GM12878 (cell line): ENCODE data around the gene COL27A1. TPM values are rescaled to one million over a fixed set of nuclear protein-coding genes. Genes with fewer than 3 reads are reported as not detected.

Experiments
- ATAC-seq: fragments of 200-7000 bp; cut with Tn5 transposase; 3 replicates; pipeline ENCODE4 v1.9.1; 2020; ENCODE audit warnings: mild to moderate bottlenecking, moderate library complexity
- BruUV-seq: library from RNA; stranded (reverse); fragments of 400-500 nt; replicated peaks from 2 replicates; lab custom pipeline; 2021; lab: Mats Ljungman, UMichigan
- CTCF ChIA-PET: fragments of 300-600 bp; sonication (Branson Sonifier 250); formaldehyde crosslinking; extraction: SDS; loops from one replicate; lab custom pipeline; 2021; ENCODE audit warnings: inconsistent platforms; lab: Yijun Ruan, JAX
- POLR2A ChIA-PET: fragments of 350-600 bp; formaldehyde crosslinking; extraction: SDS; loops from one replicate; lab custom pipeline; 2021; ENCODE audit warnings: inconsistent platforms; lab: Charles Lee
- RAD21 ChIA-PET: fragments of 300-600 bp; sonication (Branson Sonifier 250); formaldehyde crosslinking; loops from one replicate; lab custom pipeline; 2023; ENCODE audit warnings: antibody characterized with exemption; ENCODE audit not compliant: unreplicated experiment; lab: Charles Lee
- SMC1A ChIA-PET: fragments of 300-600 bp; sonication (Branson Sonifier 250); formaldehyde crosslinking; loops from one replicate; lab custom pipeline; 2023; ENCODE audit not compliant: unreplicated experiment, uncharacterized antibody; lab: Charles Lee
- DNase-seq: peaks from one replicate; pipeline ENCODE4 v3.0.0-alpha.2; 2011; ENCODE audit warnings: low read depth, low spot score
- FAIRE-seq: peaks from 3 replicates; lab custom pipeline; 2011; peaks lifted over from hg19 to GRCh38; lab: Jason Lieb, UNC
- H2AFZ ChIP-seq: 2 replicates; pipeline ENCODE4 v1.6.0; 2011; ENCODE audit warnings: low read depth, low read length, control low read depth; ENCODE audit not compliant: control insufficient read depth
- H3K27ac ChIP-seq: 2 replicates; pipeline ENCODE4 v1.5.1; 2011; ENCODE audit warnings: control low read depth; ENCODE audit not compliant: control insufficient read depth, insufficient read depth
- H3K27me3 ChIP-seq, 2 experiments: replicated peaks in 1 of 2; 2 replicates each; pipeline versions ENCODE4 v1.6.0 to v1.6.1; 2011; ENCODE audit warnings: low read length in 1 of 2; ENCODE audit not compliant: control insufficient read depth in 2 of 2, insufficient read depth in 2 of 2
- H3K36me3 ChIP-seq, 2 experiments: 2 replicates each; pipeline ENCODE4 v1.5.1; 2011; ENCODE audit warnings: low read length in 1 of 2; ENCODE audit not compliant: control insufficient read depth in 2 of 2, insufficient read depth in 2 of 2
- H3K4me1 ChIP-seq: 2 replicates; pipeline ENCODE4 v1.6.1; 2011; ENCODE audit warnings: mild to moderate bottlenecking, low read length, moderate library complexity, mixed read lengths; ENCODE audit not compliant: control insufficient read depth, insufficient read depth
- H3K4me2 ChIP-seq: 2 replicates; pipeline ENCODE4 v1.6.0; 2011; ENCODE audit warnings: control low read depth; ENCODE audit not compliant: control insufficient read depth, insufficient read depth
- H3K4me3 ChIP-seq: fragments of 200-600 bp; sonication (generic); 2 replicates; pipeline ENCODE4 v1.5.1; 2016
- H3K79me2 ChIP-seq: 2 replicates; pipeline ENCODE4 v1.6.0; 2011; ENCODE audit warnings: low read length; ENCODE audit not compliant: control insufficient read depth, insufficient read depth
- H3K9ac ChIP-seq: 2 replicates; pipeline ENCODE4 v1.8.0; 2011; ENCODE audit warnings: low read length, control low read depth, mixed read lengths; ENCODE audit not compliant: control insufficient read depth, insufficient read depth
- H3K9me3 ChIP-seq: replicated peaks from 3 replicates; pipeline ENCODE4 v1.5.1; 2011; ENCODE audit warnings: mild to moderate bottlenecking, low read length; ENCODE audit not compliant: control insufficient read depth, insufficient read depth
- H4K20me1 ChIP-seq: 2 replicates; pipeline ENCODE4 v1.6.0; 2011; ENCODE audit not compliant: control insufficient read depth, insufficient read depth
- WGBS: methylation state at CpG from one replicate; pipeline ENCODE4 v1.1.6; 2016; ENCODE audit warnings: low lambda C conversion rate; ENCODE audit not compliant: insufficient replicate concordance, insufficient coverage; ENCODE audit errors: missing lambda C conversion rate; 5-methylcytosine and 5-hydroxymethylcytosine counted together
- in situ Hi-C: fragments of 300-500 bp; cut with MboI; formaldehyde crosslinking; loops from 9 replicates; pipeline ENCODE4 v1.14.3; 2018; ENCODE audit warnings: mixed read lengths
- intact Hi-C: fragments of 100-400 bp; cut with micrococcal nuclease; formaldehyde crosslinking; loops from one replicate; pipeline ENCODE4 v1.14.2; 2022; ENCODE audit not compliant: unreplicated experiment
- polyA plus RNA-seq, 11 experiments: library from polyadenylated mRNA; depleted of rRNA in 4 of 11; unstranded in 6 of 11; stranded (reverse) in 5 of 11; fragments of >200 nt; fragmentation: Nextera tagmentation in 4 of 11; fragmentation: Illumina TruSeq in 1 of 11; extraction: Ambion mirVana in 4 of 11; extraction: Trizol in 1 of 11; gene quantifications; 1 replicate in 1 of 11; 2 replicates in 10 of 11; pipeline versions ENCODE4 v1.2.1 to v1.2.3, GENCODE V29; 2011 to 2016; ENCODE audit warnings: inconsistent platforms in 2 of 11, missing spikeins in 2 of 11, low read depth in 1 of 11
- total RNA-seq, 4 experiments: library from RNA; depleted of rRNA in 3 of 4; stranded (reverse); fragments of >200 nt in 3 of 4; fragmentation: Illumina TruSeq in 1 of 4; extraction: Trizol in 1 of 4; gene quantifications; 2 replicates each; pipeline versions ENCODE4 v1.2.1 to v1.2.3, GENCODE V29; 2013 to 2021
- TF ChIP-seq, protein P1 (sequence below): IDR thresholded peaks from 2 replicates; pipeline ENCODE4 v1.6.1; 2011; ENCODE audit warnings: borderline replicate concordance, low read depth, mild to moderate bottlenecking, moderate library complexity, low read length; ENCODE audit not compliant: insufficient read depth, poor library complexity, severe bottlenecking
- TF ChIP-seq, protein P2 (sequence below): IDR thresholded peaks from 2 replicates; pipeline ENCODE4 v1.6.1; 2011; ENCODE audit warnings: borderline replicate concordance, low read depth, mild to moderate bottlenecking, moderate library complexity, mixed read lengths, low read length; ENCODE audit not compliant: insufficient read depth; ENCODE audit errors: extremely low read length

Gene COL27A1
- total and polyA plus RNA-seq, 10 of the 15 experiments (the other 5 are each of a cell fraction or from before 2014, with no cell fraction given), result 0.10 TPM; not detected in 9

DNA sequence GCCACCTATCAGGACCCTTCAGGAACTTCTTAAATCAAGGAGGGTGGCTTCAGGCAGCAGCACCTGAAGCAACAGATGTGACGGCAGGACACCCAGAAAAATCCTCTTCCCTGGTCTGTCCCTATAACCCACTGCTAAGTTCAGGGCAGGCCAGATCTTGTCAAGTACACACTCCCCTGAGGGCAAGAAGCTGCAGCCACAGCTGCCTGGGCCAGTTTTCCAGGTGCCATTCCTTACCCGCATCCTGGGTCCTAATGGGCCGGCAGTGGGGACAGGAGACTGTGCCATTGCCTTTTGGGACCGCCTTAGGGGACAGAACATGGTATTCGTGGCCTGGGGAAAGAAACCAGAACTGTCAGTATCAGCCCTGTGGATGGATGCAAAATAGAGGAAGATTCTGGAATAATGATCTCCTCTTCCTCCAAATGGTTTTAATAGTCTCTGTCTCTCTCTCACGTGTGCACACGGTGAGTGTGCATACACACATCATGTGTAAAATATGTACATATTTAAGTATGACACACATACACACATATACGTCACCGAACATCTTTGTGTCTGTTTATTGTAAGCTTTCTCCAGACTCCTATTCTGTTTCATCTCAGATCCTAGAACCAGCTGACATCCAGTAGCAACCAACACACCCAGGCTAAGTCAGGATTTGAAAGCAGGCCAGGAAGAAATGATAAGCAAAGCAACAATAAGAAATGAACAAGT is 188.3 kb downstream of the COL27A1 start:
- WGBS, result over 99% methylated on average over 9 of the region's 9 CpGs
- POLR2A ChIA-PET, result interaction anchor here (1.2 kb wide), 1 partner anchor 47 kb away, joined by 4 read pairs; no protein-coding TSS in a partner anchor
- no peak for ATAC-seq

More for the DNA sequence above, 188.3 kb downstream of the COL27A1 start:
- Histone ChIP-seq H3K36me3 (peaks cover 57 to 71% of the 10 kb centered on the region in 2 experiments), H3K79me2 (no peaks in the 10 kb centered on the region)
- DNase-seq, result no peak
- TF ChIP-seq, protein P1, sequence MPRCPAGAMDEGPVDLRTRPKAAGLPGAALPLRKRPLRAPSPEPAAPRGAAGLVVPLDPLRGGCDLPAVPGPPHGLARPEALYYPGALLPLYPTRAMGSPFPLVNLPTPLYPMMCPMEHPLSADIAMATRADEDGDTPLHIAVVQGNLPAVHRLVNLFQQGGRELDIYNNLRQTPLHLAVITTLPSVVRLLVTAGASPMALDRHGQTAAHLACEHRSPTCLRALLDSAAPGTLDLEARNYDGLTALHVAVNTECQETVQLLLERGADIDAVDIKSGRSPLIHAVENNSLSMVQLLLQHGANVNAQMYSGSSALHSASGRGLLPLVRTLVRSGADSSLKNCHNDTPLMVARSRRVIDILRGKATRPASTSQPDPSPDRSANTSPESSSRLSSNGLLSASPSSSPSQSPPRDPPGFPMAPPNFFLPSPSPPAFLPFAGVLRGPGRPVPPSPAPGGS, result peak; percentile 68
- TF ChIP-seq, protein P2, sequence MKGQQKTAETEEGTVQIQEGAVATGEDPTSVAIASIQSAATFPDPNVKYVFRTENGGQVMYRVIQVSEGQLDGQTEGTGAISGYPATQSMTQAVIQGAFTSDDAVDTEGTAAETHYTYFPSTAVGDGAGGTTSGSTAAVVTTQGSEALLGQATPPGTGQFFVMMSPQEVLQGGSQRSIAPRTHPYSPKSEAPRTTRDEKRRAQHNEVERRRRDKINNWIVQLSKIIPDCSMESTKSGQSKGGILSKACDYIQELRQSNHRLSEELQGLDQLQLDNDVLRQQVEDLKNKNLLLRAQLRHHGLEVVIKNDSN, result no peak
- TF ChIP-seq, all 136 proteins: peak for 1
- Histone ChIP-seq H4K20me1 (0 out of 2 replicates have a peak, but pooled peaks cover 4% of the 10 kb centered on the region), H3K4me2 (no peak overlapping the region), H2AFZ (no peak overlapping the region), H3K9me3 (no peaks in the 10 kb centered on the region), H3K27ac (no peak overlapping the region), H3K27me3 (no peaks in the 10 kb centered on the region), H3K9ac (no peak overlapping the region), H3K4me1 (peaks cover 8% of the 10 kb centered on the region; the same call in 1 of the 2 replicates), H3K4me3 (no peak overlapping the region)
- in situ Hi-C loops, result no loop called here
- intact Hi-C loops, result loop anchor here (5.0 to 10.0 kb wide), 2 partner anchors 161 to 309 kb away; partner anchors contain the start of gene WHRN
- ChIA-PET RAD21 (no interaction called here), SMC1A (no interaction called here), CTCF (interaction anchor here (1.3 to 2.1 kb wide), 3 partner anchors 47 to 310 kb away, joined by 3 to 6 read pairs (median 5); no protein-coding TSS in a partner anchor)
- no TSS peak for BruUV-seq
- FAIRE-seq, result no peak
